SK-MEL-5 (cell line): Measurements from ENCODE around the gene STARD3NL. TPM values are rescaled to one million over a fixed set of nuclear protein-coding genes. Genes with fewer than 3 reads are reported as not detected.

Experiments
- DNase-seq: peaks from one replicate; pipeline ENCODE4 v3.0.0-alpha.2; 2016; ENCODE audit warnings: low read depth, low spot score
- in situ Hi-C: cut with HindIII; loops from 2 replicates; pipeline ENCODE4 v1.10.0; 2016; ENCODE audit warnings: low sequenced_read_pairs, high pct_unique_total_duplicates, low pct_unique_long_range_greater_than_20kb
- small RNA-seq, 2 experiments: library from RNA; depleted of rRNA; stranded (forward); fragments of <200 nt; gene quantifications; one replicate each; pipeline ENCODE3, GENCODE V24; 2014
- total RNA-seq: library from RNA; depleted of rRNA; stranded (reverse); fragments of >200 nt; shearing (Covaris generic); gene quantifications from 2 replicates; pipeline ENCODE4 v1.2.3, GENCODE V29; 2014

The STARD3NL gene
- total RNA-seq, 1 experiment from 2014 or later = 125 TPM

- DNase-seq = no peak
- in situ Hi-C loops = no loop called here
Measured at GRCh38 chr7:38274927-38275620, 97.0 kb downstream of the STARD3NL start.

GRCh38 chr7:38276096-38276877 is 98.2 kb downstream of the STARD3NL start:
- in situ Hi-C loops = no loop called here
- no peak for DNase-seq

DNA sequence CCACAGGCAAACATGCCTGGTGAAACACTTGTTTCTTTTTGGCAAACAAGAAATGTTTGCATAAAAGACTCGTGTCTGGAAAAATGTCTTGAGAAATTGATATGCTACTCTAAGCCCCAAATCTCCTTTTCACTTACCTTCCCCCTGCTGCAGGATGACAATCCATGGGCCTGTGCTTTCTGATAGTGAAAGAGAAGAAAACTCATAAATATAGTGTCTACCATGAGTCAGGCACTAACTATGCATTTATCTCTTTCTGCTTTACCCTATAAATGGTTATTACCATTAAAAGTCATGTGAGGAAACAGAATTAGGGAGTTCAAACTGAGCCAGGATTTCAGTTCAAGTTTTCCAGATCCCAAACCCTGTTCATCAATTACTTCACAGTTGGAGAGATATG is 102.0 kb downstream of the STARD3NL start:
- no peak for DNase-seq
- in situ Hi-C loops = no loop called here

Small RNA genes within 50 kb of the gene (small RNA-seq; reads per million reads assigned to genes)
- gene TRGJ1 (0 reads per million in 2 experiments), gene TRGJ2 (0 reads per million in 2 experiments), gene TRGJP (0 reads per million in 2 experiments), gene TRGJP1 (0 reads per million in 2 experiments), gene TRGJP2 (0 reads per million in 2 experiments)
